Subcutaneous abdominal adipose tissue (tissue), 5 donors: ENCODE results near the gene BACE1.

Experiments used
- H3K27ac ChIP-seq: one replicate; pipeline ENCODE4 v1.7.0; 2013; ENCODE audit warnings: low read depth, mild to moderate bottlenecking, inconsistent platforms, low read length, moderate library complexity
- H3K27me3 ChIP-seq, 5 donors: one replicate each; pipeline ENCODE4 v1.7.0; 2013; ENCODE audit warnings: low read length in 5 of 5, inconsistent platforms in 1 of 5; ENCODE audit not compliant: control insufficient read depth in 5 of 5, insufficient read depth in 4 of 5
- H3K36me3 ChIP-seq, 5 donors: one replicate each; pipeline ENCODE4 v1.7.0; 2013; ENCODE audit warnings: low read length in 5 of 5; ENCODE audit not compliant: control insufficient read depth in 5 of 5, insufficient read depth in 5 of 5
- H3K4me1 ChIP-seq, 5 donors: one replicate each; pipeline ENCODE4 v1.7.0; 2013; ENCODE audit warnings: low read length in 5 of 5, mild to moderate bottlenecking in 3 of 5, moderate library complexity in 1 of 5; ENCODE audit not compliant: control insufficient read depth in 5 of 5, insufficient read depth in 5 of 5
- H3K4me3 ChIP-seq, 5 donors: one replicate each; pipeline ENCODE4 v1.7.0; 2013; ENCODE audit warnings: low read length in 5 of 5, low read depth in 1 of 5
- H3K9ac ChIP-seq, 5 donors: one replicate each; pipeline ENCODE4 v1.7.0; 2013; ENCODE audit warnings: low read length in 5 of 5, mild to moderate bottlenecking in 4 of 5, moderate library complexity in 3 of 5
- H3K9me3 ChIP-seq, 5 donors: one replicate each; pipeline ENCODE4 v1.7.0; 2013; ENCODE audit warnings: low read length in 5 of 5; ENCODE audit not compliant: control insufficient read depth in 5 of 5
- donor health status: healthy.
- donor health status: healthy.
- donor health status: healthy.
- donor health status: healthy.
- donor health status: healthy.

Gene BACE1

GRCh38 chr11:117313091-117313490 is 3.0 kb downstream of the BACE1 start:
- H3K9ac ChIP-seq, result no peak overlapping the region
- no peak overlapping the region for H3K4me3 ChIP-seq
- H3K27ac ChIP-seq, result no peak overlapping the region
- H3K27me3 ChIP-seq, result no peaks in the 10 kb centered on the region
- H3K36me3 ChIP-seq, result peaks cover 0 to 3% (median 0%) of the 10 kb centered on the region in 5 donors
- H3K9me3 ChIP-seq, result no peaks in the 10 kb centered on the region
- H3K4me1 ChIP-seq, result peaks cover 10 to 28% (median 25%) of the 10 kb centered on the region in 5 donors

DNA sequence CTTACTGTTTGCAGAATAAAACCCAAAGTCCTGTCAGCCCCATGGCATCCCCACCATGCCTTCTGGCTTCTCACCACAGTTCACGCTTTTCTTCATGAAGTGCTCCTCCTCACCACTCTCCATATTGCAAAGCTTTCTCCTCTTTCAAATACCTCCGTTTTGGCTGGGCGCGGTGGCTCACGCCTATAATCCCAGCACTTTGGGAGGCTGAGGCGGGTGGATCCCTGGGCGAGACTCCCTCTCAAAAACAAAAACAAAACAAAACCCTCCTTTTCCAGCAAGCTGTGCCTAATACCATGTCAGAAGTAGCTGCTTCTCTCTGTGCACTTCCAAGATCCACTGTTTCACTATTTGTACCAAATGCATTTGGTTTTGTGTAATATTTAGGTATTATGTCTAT is 6.7 kb downstream of the BACE1 start:
- H3K4me1 ChIP-seq, result peaks cover under 1 to 5% (median 2%) of the 10 kb centered on the region in 5 donors
- H3K9me3 ChIP-seq, result no peaks in the 10 kb centered on the region
- no peak overlapping the region for H3K27ac ChIP-seq
- no peak overlapping the region for H3K9ac ChIP-seq
- peaks cover 0 to 3% (median 0%) of the 10 kb centered on the region in 5 donors for H3K36me3 ChIP-seq
- H3K27me3 ChIP-seq, result no peaks in the 10 kb centered on the region
- no peak overlapping the region for H3K4me3 ChIP-seq

DNA sequence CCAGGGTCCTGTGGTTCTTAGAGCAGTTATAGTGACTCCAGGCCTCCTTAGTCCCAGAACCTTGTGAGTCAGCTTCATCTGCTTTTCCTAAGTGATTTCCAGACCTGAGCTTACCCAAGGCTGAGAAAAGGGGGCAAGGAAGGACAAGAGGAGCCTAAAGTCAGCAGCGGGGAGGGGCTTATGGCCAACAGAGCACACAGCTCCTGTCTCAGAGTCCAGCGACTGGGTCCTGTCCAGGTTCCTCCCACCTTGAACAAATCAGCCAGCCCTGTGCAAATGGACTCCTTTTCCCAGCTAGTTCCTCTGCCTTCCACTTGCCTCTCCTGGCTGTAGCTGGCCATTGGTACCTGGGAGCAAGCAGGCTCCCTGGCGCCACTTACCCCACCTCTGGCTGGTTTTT is 10.9 kb downstream of the BACE1 start:
- H3K27ac ChIP-seq, result no peak overlapping the region
- peaks cover 0 to 3% (median 0%) of the 10 kb centered on the region in 5 donors for H3K36me3 ChIP-seq
- no peaks in the 10 kb centered on the region for H3K27me3 ChIP-seq
- no peak overlapping the region for H3K9ac ChIP-seq
- H3K4me3 ChIP-seq, result no peak overlapping the region
- no peaks in the 10 kb centered on the region for H3K9me3 ChIP-seq
- H3K4me1 ChIP-seq, result peaks cover 0 to 5% (median 5%) of the 10 kb centered on the region in 5 donors

DNA sequence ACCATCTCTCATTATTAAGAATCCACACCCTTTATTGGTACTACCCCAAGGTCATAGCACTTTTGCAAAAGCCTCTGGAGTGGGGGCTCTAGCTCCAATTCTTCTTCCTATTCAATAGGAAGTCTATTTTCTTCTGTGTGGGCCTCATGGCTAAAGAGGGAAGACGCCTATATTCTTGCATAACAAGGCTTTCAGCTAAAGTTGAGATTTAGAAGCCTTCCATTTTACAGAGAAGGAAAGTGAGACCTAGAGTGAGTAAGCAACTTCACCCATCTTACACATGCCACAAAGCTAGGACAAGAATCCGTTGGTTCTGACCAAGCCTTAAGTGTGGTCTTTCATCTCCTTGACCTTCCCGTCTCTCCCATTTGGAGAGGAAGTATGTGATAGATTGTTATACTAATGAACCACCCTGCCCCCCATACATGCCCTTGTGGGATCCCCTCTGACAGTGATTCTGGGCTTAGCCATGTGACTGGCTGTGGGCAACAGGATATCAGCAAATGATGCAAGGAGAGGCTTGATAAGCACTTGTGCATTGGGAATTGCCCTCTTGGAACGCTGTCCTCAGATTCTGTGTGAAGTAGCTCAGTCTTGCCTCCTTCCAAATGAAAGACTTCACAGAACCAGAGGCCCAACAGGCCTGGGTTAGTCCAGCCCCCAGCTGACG is 12.3 kb downstream of the BACE1 start:
- Histone ChIP-seq H3K9ac (no peak overlapping the region), H3K4me1 (peaks cover 0 to 9% (median 8%) of the 10 kb centered on the region in 5 donors), H3K9me3 (no peaks in the 10 kb centered on the region), H3K36me3 (peaks cover 0 to 2% (median 0%) of the 10 kb centered on the region in 5 donors), H3K27me3 (no peaks in the 10 kb centered on the region), H3K4me3 (no peak overlapping the region), H3K27ac (no peak overlapping the region)

DNA sequence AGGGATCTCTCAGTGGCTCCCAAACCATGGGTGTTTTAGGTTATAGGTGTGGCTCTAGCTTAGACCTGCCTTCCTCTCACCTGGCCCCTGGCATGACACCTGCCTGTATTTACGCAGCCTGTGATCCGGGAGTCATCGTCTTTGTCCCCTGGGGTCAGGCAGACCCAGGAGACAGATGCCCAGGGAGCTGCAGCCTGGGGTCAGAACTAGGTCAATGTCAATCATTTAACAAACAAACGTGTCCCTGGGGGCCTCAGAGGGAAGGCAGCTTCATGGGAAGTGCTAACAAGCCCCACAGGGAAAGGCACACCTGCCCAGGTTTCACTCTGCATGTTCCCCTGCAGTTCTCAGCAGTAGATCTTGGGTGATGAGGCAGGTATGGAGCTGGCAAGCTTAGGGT is 13.0 kb downstream of the BACE1 start:
- H3K4me3 ChIP-seq, result no peak overlapping the region
- H3K9ac ChIP-seq, result no peak overlapping the region
- H3K36me3 ChIP-seq, result peaks cover 0 to 2% (median 0%) of the 10 kb centered on the region in 5 donors
- H3K9me3 ChIP-seq, result no peaks in the 10 kb centered on the region
- peaks cover 0 to 9% (median 8%) of the 10 kb centered on the region in 5 donors for H3K4me1 ChIP-seq
- H3K27ac ChIP-seq, result no peak overlapping the region
- H3K27me3 ChIP-seq, result no peaks in the 10 kb centered on the region

DNA sequence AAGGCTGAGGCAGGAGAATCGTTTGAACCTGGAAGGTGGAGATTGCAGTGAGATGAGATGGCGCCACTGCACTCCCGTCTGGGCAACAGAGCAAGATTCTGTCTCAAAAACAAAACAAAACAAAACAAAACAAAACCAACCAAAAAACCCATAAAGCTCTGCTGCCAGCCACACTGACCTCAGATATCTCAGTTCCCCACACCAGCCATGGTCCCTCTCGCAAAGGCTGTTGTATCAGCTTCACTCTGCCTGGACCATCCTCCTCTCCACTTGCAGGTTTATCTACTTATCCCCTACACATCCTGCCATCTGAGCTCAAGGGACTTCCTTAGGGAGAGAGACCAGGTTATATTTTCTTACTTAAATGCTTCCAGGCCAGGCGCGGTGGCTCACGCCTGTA is 13.8 kb downstream of the BACE1 start:
- no peaks in the 10 kb centered on the region for H3K27me3 ChIP-seq
- H3K9ac ChIP-seq, result no peak overlapping the region
- H3K27ac ChIP-seq, result no peak overlapping the region
- H3K36me3 ChIP-seq, result peaks cover 0 to 2% (median 0%) of the 10 kb centered on the region in 5 donors
- H3K9me3 ChIP-seq, result no peaks in the 10 kb centered on the region
- H3K4me1 ChIP-seq, result peaks cover 0 to 9% (median 8%) of the 10 kb centered on the region in 5 donors
- H3K4me3 ChIP-seq, result no peak overlapping the region

- peaks cover 0 to 9% (median 8%) of the 10 kb centered on the region in 5 donors for H3K4me1 ChIP-seq
- H3K9ac ChIP-seq, result peak overlapping the region in 1 of 5 donors; percentile 31
- H3K36me3 ChIP-seq, result peaks cover 0 to 8% (median 3%) of the 10 kb centered on the region in 5 donors
- H3K4me3 ChIP-seq, result no peak overlapping the region
- H3K27me3 ChIP-seq, result no peaks in the 10 kb centered on the region
- H3K9me3 ChIP-seq, result no peaks in the 10 kb centered on the region
- no peak overlapping the region for H3K27ac ChIP-seq
These were observed 15.3 kb downstream of the BACE1 start for GRCh38 chr11:117300773-117301172.

DNA sequence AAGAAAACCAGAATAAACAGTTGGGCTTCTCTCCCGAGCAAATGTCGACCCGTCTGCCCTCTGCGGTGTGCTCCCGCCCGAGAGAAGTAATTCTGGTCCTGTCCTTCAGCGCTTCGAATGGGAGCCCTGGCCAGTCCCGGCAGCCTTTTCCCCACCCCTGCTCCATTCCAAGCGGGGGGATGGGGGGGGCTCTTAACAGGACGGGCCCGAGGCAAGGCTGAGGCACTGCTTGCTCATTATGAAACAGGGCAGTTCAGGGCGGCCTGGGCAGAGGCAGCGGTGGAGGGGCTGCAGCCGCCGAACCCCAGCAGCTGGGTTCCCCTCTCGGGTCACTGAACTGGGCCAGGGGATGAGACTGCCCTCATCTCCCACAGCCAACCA is 15.8 kb downstream of the BACE1 start:
- Histone ChIP-seq H3K4me1 (peaks cover 0 to 9% (median 8%) of the 10 kb centered on the region in 5 donors), H3K27ac (no peak overlapping the region), H3K9ac (peak overlapping the region in 2 of 5 donors; percentile 31 to 41), H3K27me3 (no peaks in the 10 kb centered on the region), H3K36me3 (peaks cover 0 to 12% (median 8%) of the 10 kb centered on the region in 5 donors), H3K9me3 (no peaks in the 10 kb centered on the region), H3K4me3 (no peak overlapping the region)

DNA sequence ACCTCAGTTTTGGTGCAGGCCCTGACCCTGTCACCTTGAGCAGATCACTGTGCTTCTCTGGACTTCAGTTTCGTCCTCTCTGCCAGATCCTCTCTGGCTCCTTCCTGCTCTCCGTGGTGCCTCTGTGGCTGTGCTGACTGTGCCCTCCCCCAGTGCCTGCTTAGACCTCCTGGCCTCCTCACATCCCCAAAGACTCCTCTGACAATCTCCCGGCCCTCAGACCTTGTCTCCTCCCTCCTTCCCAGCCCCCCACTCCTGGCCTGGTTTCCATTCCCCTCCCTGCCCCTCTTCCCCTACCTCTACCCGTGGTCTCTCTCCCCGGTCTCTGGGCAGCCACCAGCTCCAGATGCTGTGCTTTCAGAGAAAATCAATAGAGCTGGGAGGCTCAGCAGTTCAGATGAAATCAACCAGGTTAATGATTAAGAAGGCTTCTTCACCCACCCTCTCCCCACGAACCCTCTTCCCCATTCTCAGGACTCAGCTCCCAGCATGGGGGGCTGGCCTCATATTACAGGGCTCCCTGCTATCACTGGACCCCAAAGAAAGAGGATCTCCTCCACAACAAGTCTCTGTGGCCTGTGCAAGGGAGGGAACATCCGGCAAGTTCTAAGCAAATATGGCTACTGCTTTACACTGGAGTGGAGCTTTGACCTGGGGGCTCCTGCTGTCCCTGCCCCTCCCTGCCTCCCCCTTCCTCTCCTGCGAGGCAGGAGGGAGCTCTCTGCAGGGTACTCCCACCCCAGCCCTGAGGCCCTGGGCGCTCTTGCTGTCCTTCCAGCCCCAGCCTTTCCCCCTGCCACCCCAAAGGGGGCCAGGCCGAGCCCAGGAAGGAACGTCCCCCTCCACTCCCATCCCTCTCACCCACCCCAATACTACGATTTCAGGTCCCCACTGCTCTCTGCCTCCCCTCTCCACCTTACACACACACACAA is 16.4 kb downstream of the BACE1 start:
- no peak overlapping the region for H3K4me3 ChIP-seq
- H3K9ac ChIP-seq, result peak overlapping the region in 2 of 5 donors; percentile 31 to 41
- H3K27ac ChIP-seq, result no peak overlapping the region
- peaks cover 0 to 9% (median 8%) of the 10 kb centered on the region in 5 donors for H3K4me1 ChIP-seq
- H3K9me3 ChIP-seq, result no peaks in the 10 kb centered on the region
- H3K27me3 ChIP-seq, result no peaks in the 10 kb centered on the region
- peaks cover 0 to 19% (median 14%) of the 10 kb centered on the region in 5 donors for H3K36me3 ChIP-seq

DNA sequence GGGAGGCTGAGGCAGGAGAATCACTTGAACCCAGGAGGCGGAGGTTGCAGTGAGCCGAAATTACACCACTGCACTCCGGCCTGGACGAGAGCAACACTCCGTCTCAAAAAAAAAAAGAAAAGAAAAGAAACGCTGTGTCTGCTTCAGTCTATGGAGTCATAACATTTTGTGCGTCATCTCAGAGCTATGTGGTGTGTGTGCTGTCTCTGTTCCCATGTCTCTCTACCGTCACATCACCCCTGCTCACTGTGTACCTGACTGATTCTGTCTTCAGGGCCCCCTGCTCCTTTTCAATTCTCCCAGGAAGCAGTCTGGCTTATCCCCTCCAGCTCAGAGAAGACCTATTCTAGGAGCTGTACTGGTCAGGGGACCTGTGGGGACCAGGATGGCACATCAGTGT is 17.9 kb downstream of the BACE1 start:
- Histone ChIP-seq H3K4me3 (no peak overlapping the region), H3K27ac (no peak overlapping the region), H3K9ac (no peak overlapping the region), H3K36me3 (peaks cover 0 to 29% (median 19%) of the 10 kb centered on the region in 5 donors), H3K4me1 (peaks cover 0 to 9% (median 8%) of the 10 kb centered on the region in 5 donors), H3K27me3 (no peaks in the 10 kb centered on the region), H3K9me3 (no peaks in the 10 kb centered on the region)
